WERI-Rb-1 (cell line): Measurements from ENCODE around the gene PRRC2C.

ENCODE experiments used
- DNase-seq: peaks from one replicate; pipeline ENCODE4 v3.0.0-alpha.2; 2020
- H3K27ac ChIP-seq: fragments of 250-450 bp; sonication (Bioruptor Pico); 2 replicates; pipeline ENCODE4 v1.5.1; 2020; ENCODE audit warnings: mild to moderate bottlenecking, moderate library complexity
- H3K27me3 ChIP-seq: fragments of 250-450 bp; sonication (Bioruptor Pico); 2 replicates; pipeline ENCODE4 v1.5.1; 2021; ENCODE audit warnings: mild to moderate bottlenecking, low read depth, moderate library complexity; ENCODE audit not compliant: insufficient read depth, severe bottlenecking
- H3K36me3 ChIP-seq: fragments of 250-450 bp; sonication (Bioruptor Pico); 2 replicates; pipeline ENCODE4 v1.5.1; 2020; ENCODE audit warnings: mild to moderate bottlenecking, moderate library complexity
- H3K4me3 ChIP-seq: 2 replicates; pipeline ENCODE4 v1.5.1; 2011; ENCODE audit warnings: low read depth, mild to moderate bottlenecking, control low read depth, low read length
- H3K9me3 ChIP-seq: fragments of 250-450 bp; sonication (Bioruptor Pico); 2 replicates; pipeline ENCODE4 v1.5.1; 2021; ENCODE audit warnings: mild to moderate bottlenecking, moderate library complexity; ENCODE audit not compliant: severe bottlenecking
- TF ChIP-seq, protein P1 (sequence below): IDR thresholded peaks from 2 replicates; pipeline ENCODE4 v1.5.1; 2011; ENCODE audit warnings: low read depth, mild to moderate bottlenecking, control low read depth, inconsistent platforms, low read length

The PRRC2C gene

GRCh38 chr1:171476829-171477228, 8.5 kb upstream of the PRRC2C start:
- TF ChIP-seq, protein P1, sequence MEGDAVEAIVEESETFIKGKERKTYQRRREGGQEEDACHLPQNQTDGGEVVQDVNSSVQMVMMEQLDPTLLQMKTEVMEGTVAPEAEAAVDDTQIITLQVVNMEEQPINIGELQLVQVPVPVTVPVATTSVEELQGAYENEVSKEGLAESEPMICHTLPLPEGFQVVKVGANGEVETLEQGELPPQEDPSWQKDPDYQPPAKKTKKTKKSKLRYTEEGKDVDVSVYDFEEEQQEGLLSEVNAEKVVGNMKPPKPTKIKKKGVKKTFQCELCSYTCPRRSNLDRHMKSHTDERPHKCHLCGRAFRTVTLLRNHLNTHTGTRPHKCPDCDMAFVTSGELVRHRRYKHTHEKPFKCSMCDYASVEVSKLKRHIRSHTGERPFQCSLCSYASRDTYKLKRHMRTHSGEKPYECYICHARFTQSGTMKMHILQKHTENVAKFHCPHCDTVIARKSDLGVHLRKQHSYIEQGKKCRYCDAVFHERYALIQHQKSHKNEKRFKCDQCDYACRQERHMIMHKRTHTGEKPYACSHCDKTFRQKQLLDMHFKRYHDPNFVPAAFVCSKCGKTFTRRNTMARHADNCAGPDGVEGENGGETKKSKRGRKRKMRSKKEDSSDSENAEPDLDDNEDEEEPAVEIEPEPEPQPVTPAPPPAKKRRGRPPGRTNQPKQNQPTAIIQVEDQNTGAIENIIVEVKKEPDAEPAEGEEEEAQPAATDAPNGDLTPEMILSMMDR = no peak
- no peak overlapping the region for H3K27ac ChIP-seq
- H3K9me3 ChIP-seq = no peaks in the 10 kb centered on the region

GRCh38 chr1:171477804-171478203, 7.5 kb upstream of the PRRC2C start:
- TF ChIP-seq, protein P1 = no peak
- no peaks in the 10 kb centered on the region for H3K9me3 ChIP-seq
- H3K27me3 ChIP-seq = no peaks in the 10 kb centered on the region
- no peak overlapping the region for H3K27ac ChIP-seq
- no peak for DNase-seq
- no peaks in the 10 kb centered on the region for H3K36me3 ChIP-seq
- H3K4me3 ChIP-seq = no peak overlapping the region

More at GRCh38 chr1:171476829-171477228, 8.5 kb upstream of the PRRC2C start:
- Histone ChIP-seq H3K27me3 (no peaks in the 10 kb centered on the region), H3K4me3 (no peak overlapping the region), H3K36me3 (no peaks in the 10 kb centered on the region)
- no peak for DNase-seq

DNA sequence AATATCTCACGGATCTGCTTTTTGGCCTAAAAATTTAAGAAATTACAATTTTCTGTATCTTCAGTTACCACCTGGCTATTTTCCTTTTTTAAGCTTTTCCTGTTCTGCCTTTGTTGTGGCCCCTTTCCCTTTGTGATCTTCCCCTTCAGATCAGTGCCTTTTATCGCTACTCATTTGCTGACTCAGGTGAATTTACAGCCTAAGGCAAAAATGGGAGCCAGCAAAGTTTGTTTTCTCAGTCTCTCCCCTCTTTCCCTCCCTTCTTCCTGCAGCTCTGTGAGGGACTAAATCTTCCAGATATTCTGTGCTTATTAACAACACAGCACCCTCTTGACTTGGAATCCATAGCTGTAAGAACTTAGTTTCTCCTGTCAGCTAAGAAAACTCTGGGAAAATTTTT, 5.3 kb upstream of the PRRC2C start:
- H3K4me3 ChIP-seq = no peak overlapping the region
- no peak overlapping the region for H3K27ac ChIP-seq
- TF ChIP-seq, protein P1 = no peak
- no peaks in the 10 kb centered on the region for H3K36me3 ChIP-seq
- H3K9me3 ChIP-seq = no peaks in the 10 kb centered on the region
- DNase-seq = no peak
- H3K27me3 ChIP-seq = no peaks in the 10 kb centered on the region

- peaks cover 30% of the 10 kb centered on the region for H3K36me3 ChIP-seq
- H3K27me3 ChIP-seq = no peaks in the 10 kb centered on the region
- peak overlapping the region; percentile 97 for H3K27ac ChIP-seq
- no peaks in the 10 kb centered on the region for H3K9me3 ChIP-seq
- TF ChIP-seq, protein P1 = no peak
- no peak for DNase-seq
- H3K4me3 ChIP-seq = peak overlapping the region; percentile 82
Measured at GRCh38 chr1:171484760-171485374, 463 bp upstream of the PRRC2C start.

- H3K36me3 ChIP-seq = peaks cover 38% of the 10 kb centered on the region
- peak overlapping the region; percentile 97 for H3K27ac ChIP-seq
Measured at GRCh38 chr1:171486048-171486519, 754 bp downstream of the PRRC2C start.

More at GRCh38 chr1:171486048-171486519, 754 bp downstream of the PRRC2C start:
- Histone ChIP-seq H3K4me3 (peak overlapping the region; percentile 82), H3K27me3 (no peaks in the 10 kb centered on the region), H3K9me3 (no peaks in the 10 kb centered on the region)
- TF ChIP-seq, protein P1 = 0 out of 2 replicates have a peak, but pooled peaks have one; percentile 0
- DNase-seq = no peak
